Keratinocyte (primary cell): ENCODE results near the gene STAB2. TPM values are rescaled to one million over a fixed set of nuclear protein-coding genes. Genes with fewer than 3 reads are reported as not detected.

Experiments used
- DNase-seq: peaks from one replicate; pipeline ENCODE4 v3.0.0-alpha.2; 2011; ENCODE audit warnings: low read depth, missing footprints, low spot score
- FAIRE-seq: peaks from 2 replicates; lab custom pipeline; 2011; peaks lifted over from hg19 to GRCh38; lab: Jason Lieb, UNC
- H2AFZ ChIP-seq: 2 replicates; pipeline ENCODE4 v1.6.0; 2012; ENCODE audit warnings: low read length, control low read depth, inconsistent platforms; ENCODE audit not compliant: control insufficient read depth
- H3K27ac ChIP-seq: 2 replicates; pipeline ENCODE4 v1.5.1; 2011; ENCODE audit warnings: low read length; ENCODE audit not compliant: control insufficient read depth, insufficient read depth
- H3K27me3 ChIP-seq: 3 replicates; pipeline ENCODE4 v1.6.0; 2011; ENCODE audit warnings: low read length; ENCODE audit not compliant: control insufficient read depth, insufficient read depth; ENCODE audit errors: extremely low read depth
- H3K36me3 ChIP-seq, 2 experiments: 2 replicates in 1 of 2; 3 replicates in 1 of 2; pipeline ENCODE4 v1.5.1; 2011; ENCODE audit warnings: low read length in 2 of 2, mild to moderate bottlenecking in 1 of 2; ENCODE audit not compliant: control insufficient read depth in 2 of 2, insufficient read depth in 2 of 2; ENCODE audit errors: extremely low read depth in 1 of 2
- H3K4me1 ChIP-seq: 3 replicates; pipeline ENCODE4 v1.5.1; 2011; ENCODE audit warnings: low read length; ENCODE audit not compliant: control insufficient read depth, insufficient read depth; ENCODE audit errors: extremely low read depth
- H3K4me2 ChIP-seq: 3 replicates; pipeline ENCODE4 v1.6.0; 2011; ENCODE audit warnings: low read depth, low read length; ENCODE audit not compliant: control insufficient read depth, insufficient read depth; ENCODE audit errors: extremely low read depth
- H3K4me3 ChIP-seq, 3 experiments: fragments of 200-600 bp in 1 of 3; sonication (generic) in 1 of 3; 2 replicates in 2 of 3; 3 replicates in 1 of 3; pipeline ENCODE4 v1.5.1; 2011 to 2016; ENCODE audit warnings: low read length in 3 of 3, mild to moderate bottlenecking in 3 of 3, control low read depth in 2 of 3, inconsistent platforms in 1 of 3, low read depth in 1 of 3, mixed read lengths in 1 of 3, mixed run types in 1 of 3, moderate library complexity in 1 of 3; ENCODE audit not compliant: control insufficient read depth in 2 of 3, insufficient read depth in 2 of 3; ENCODE audit errors: extremely low read depth in 1 of 3
- H3K79me2 ChIP-seq: 2 replicates; pipeline ENCODE4 v1.6.0; 2012; ENCODE audit warnings: low read length; ENCODE audit not compliant: control insufficient read depth, insufficient read depth
- H3K9ac ChIP-seq: 3 replicates; pipeline ENCODE4 v1.6.0; 2011; ENCODE audit warnings: low read length; ENCODE audit not compliant: control insufficient read depth, insufficient read depth; ENCODE audit errors: extremely low read depth
- H3K9me1 ChIP-seq: 3 replicates; pipeline ENCODE4 v1.6.0; 2011; ENCODE audit warnings: low read length; ENCODE audit not compliant: control insufficient read depth, insufficient read depth; ENCODE audit errors: extremely low read depth
- H3K9me3 ChIP-seq: 2 replicates; pipeline ENCODE4 v1.5.1; 2012; ENCODE audit warnings: low read depth, low read length; ENCODE audit not compliant: control insufficient read depth
- H4K20me1 ChIP-seq: 3 replicates; pipeline ENCODE4 v1.6.0; 2011; ENCODE audit warnings: low read length; ENCODE audit not compliant: control insufficient read depth, insufficient read depth; ENCODE audit errors: extremely low read depth
- EZH2 ChIP-seq: IDR thresholded peaks from one replicate; pipeline ENCODE4 v1.6.1; 2012; ENCODE audit warnings: inconsistent platforms, mild to moderate bottlenecking, low read length, moderate library complexity
- dilution Hi-C: fragments of 300-500 bp; cut with MboI; formaldehyde crosslinking; loops from one replicate; pipeline ENCODE4 v1.7.0; 2020; ENCODE audit warnings: low sequenced_read_pairs; ENCODE audit not compliant: extremely low pct_ligation_motif_present
- polyA plus RNA-seq, 5 experiments: library from polyadenylated mRNA; depleted of rRNA in 3 of 5; stranded (reverse) in 3 of 5; stranded (forward) in 1 of 5; unstranded in 1 of 5; fragments of >200 nt; gene quantifications; 1 replicate in 1 of 5; 2 replicates in 3 of 5; 3 replicates in 1 of 5; pipeline versions ENCODE4 v1.2.1 to v1.2.3, GENCODE V29; 2011 to 2012; ENCODE audit warnings: missing spikeins in 2 of 5, low read depth in 1 of 5, low replicate concordance in 1 of 5
- TF ChIP-seq, protein P1 (sequence below), 3 experiments: IDR thresholded peaks in 1 of 3; conservative IDR thresholded peaks in 1 of 3; optimal IDR thresholded peaks in 1 of 3; 2 replicates in 2 of 3; 3 replicates in 1 of 3; pipeline versions ENCODE3 to v1.5.1; 2011; ENCODE audit warnings: low read length in 3 of 3, mild to moderate bottlenecking in 3 of 3, moderate library complexity in 2 of 3, control low read depth in 1 of 3, inconsistent platforms in 1 of 3; ENCODE audit not compliant: insufficient read depth in 2 of 3; ENCODE audit errors: extremely low read depth in 1 of 3

Gene STAB2
- polyA plus RNA-seq, 1 donor (not counting 4 experiments of a cell fraction or from before 2014, with no cell fraction given) = not detected

DNA sequence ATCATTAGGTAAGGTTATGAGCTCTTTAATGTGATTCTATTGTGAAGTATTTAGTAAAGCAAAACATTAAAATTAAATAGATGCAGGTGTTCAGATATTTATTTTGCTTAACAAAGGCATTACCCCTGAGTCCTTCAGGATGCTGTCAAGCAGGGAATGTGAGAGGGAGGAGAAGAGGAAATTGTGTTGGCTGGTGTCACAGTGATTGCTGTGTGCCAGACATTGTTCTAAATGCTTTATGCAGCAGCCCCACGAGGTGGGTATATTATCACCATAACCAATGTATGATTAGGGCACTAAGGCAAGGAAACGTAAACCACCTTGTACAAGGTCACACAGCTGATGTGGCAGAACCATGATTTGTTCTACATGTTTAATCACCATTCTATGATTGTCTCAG is 80.1 kb downstream of the STAB2 start:
- Histone ChIP-seq H3K9me1 (no peaks in the 10 kb centered on the region), H3K4me3 (no peak overlapping the region), H3K27me3 (peaks cover 11% of the 10 kb centered on the region), H4K20me1 (no peaks in the 10 kb centered on the region), H2AFZ (no peak overlapping the region), H3K4me1 (no peaks in the 10 kb centered on the region), H3K79me2 (no peaks in the 10 kb centered on the region), H3K9me3 (no peaks in the 10 kb centered on the region), H3K27ac (no peak overlapping the region), H3K9ac (no peak overlapping the region), H3K36me3 (no peaks in the 10 kb centered on the region), H3K4me2 (no peak overlapping the region)
- no peak for DNase-seq
- FAIRE-seq = no peak
- TF ChIP-seq, protein P1, sequence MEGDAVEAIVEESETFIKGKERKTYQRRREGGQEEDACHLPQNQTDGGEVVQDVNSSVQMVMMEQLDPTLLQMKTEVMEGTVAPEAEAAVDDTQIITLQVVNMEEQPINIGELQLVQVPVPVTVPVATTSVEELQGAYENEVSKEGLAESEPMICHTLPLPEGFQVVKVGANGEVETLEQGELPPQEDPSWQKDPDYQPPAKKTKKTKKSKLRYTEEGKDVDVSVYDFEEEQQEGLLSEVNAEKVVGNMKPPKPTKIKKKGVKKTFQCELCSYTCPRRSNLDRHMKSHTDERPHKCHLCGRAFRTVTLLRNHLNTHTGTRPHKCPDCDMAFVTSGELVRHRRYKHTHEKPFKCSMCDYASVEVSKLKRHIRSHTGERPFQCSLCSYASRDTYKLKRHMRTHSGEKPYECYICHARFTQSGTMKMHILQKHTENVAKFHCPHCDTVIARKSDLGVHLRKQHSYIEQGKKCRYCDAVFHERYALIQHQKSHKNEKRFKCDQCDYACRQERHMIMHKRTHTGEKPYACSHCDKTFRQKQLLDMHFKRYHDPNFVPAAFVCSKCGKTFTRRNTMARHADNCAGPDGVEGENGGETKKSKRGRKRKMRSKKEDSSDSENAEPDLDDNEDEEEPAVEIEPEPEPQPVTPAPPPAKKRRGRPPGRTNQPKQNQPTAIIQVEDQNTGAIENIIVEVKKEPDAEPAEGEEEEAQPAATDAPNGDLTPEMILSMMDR (optimal IDR thresholded peaks at IDR 0.05 in 1 of 3, IDR thresholded peaks at IDR 0.05 in 1 of 3, conservative IDR thresholded peaks at IDR 0.05 in 1 of 3; ENCODE audit: extremely low read depth in 1 of 3, insufficient read depth in 2 of 3, low read length in 3 of 3) = no peak
- no peak for TF ChIP-seq EZH2
- dilution Hi-C loops = no loop called here

DNA sequence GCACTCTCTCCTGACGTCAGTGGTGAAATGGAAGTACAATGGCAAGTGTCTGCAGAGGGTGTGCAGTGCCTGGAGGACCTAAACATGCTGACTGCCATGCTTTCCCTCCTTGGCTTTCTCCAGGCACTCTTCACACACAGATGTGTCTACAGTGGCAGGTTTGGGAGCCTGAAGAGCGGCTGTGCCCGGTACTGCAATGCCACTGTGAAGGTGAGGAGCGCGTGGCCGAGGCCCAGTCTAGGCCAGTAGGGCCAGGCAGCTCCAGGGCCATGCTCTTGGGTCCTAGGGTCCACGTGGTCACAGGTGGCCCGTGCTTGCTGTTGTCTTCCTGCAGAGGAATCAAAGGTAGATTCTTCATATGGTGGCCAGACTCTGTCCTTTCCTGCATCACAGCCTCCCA is 81.4 kb downstream of the STAB2 start:
- DNase-seq (no peak), FAIRE-seq (no peak)
- H3K36me3 ChIP-seq = no peaks in the 10 kb centered on the region
- no peak overlapping the region for H3K9ac ChIP-seq
- peaks cover 11% of the 10 kb centered on the region for H3K27me3 ChIP-seq
- H3K9me3 ChIP-seq = no peaks in the 10 kb centered on the region
- H3K4me1 ChIP-seq = no peaks in the 10 kb centered on the region
- no peaks in the 10 kb centered on the region for H3K9me1 ChIP-seq
- H2AFZ ChIP-seq = no peak overlapping the region
- H3K79me2 ChIP-seq = no peaks in the 10 kb centered on the region
- no peaks in the 10 kb centered on the region for H4K20me1 ChIP-seq
- no peak overlapping the region for H3K27ac ChIP-seq
- TF ChIP-seq EZH2 = no peak
- TF ChIP-seq, protein P1 (optimal IDR thresholded peaks at IDR 0.05 in 1 of 3, IDR thresholded peaks at IDR 0.05 in 1 of 3, conservative IDR thresholded peaks at IDR 0.05 in 1 of 3; ENCODE audit: extremely low read depth in 1 of 3, insufficient read depth in 2 of 3, low read length in 3 of 3) = no peak
- dilution Hi-C loops = no loop called here
- no peak overlapping the region for H3K4me3 ChIP-seq
- H3K4me2 ChIP-seq = no peak overlapping the region
